SK-N-MC (cell line): ENCODE data around the gene CALD1.
A peak's percentile ranks its signal among the peaks of the same experiment; 100 is the strongest.

ENCODE experiments used
- DNase-seq: peaks from one replicate; pipeline ENCODE4 v3.0.0-alpha.2; 2011; ENCODE audit warnings: low read depth, low spot score
- H3K27ac ChIP-seq: fragments of 200-600 bp; sonication (generic); 2 replicates; pipeline ENCODE4 v1.5.1; 2016; ENCODE audit warnings: mixed run types
- H3K36me3 ChIP-seq: fragments of 200-600 bp; sonication (generic); 2 replicates; pipeline ENCODE4 v1.6.1; 2017; ENCODE audit warnings: antibody characterized with exemption, low read length, mixed read lengths; ENCODE audit not compliant: insufficient read depth
- H3K4me3 ChIP-seq: fragments of 200-600 bp; sonication (generic); 2 replicates; pipeline ENCODE4 v1.5.1; 2016
- H3K9ac ChIP-seq: fragments of 200-600 bp; sonication (generic); 2 replicates; pipeline ENCODE4 v1.8.0; 2017; ENCODE audit warnings: mixed run types, mixed read lengths; ENCODE audit not compliant: insufficient read length
- H3K9me3 ChIP-seq: fragments of 200-600 bp; sonication (generic); 2 replicates; pipeline ENCODE4 v1.6.1; 2017; ENCODE audit warnings: low read depth, mild to moderate bottlenecking, antibody characterized with exemption, low read length, moderate library complexity, mixed read lengths
- EZH2 ChIP-seq: fragments of 200-600 bp; sonication (generic); IDR thresholded peaks from one replicate; pipeline ENCODE4 v1.6.1; 2017; ENCODE audit warnings: antibody characterized with exemption
- FOXP2 ChIP-seq: optimal IDR thresholded peaks from 2 replicates; pipeline ENCODE3; 2011; ENCODE audit warnings: mild to moderate bottlenecking, moderate library complexity; ENCODE audit not compliant: insufficient read depth; ENCODE audit errors: extremely low read length, control extremely low read depth
- POLR2AphosphoS5 ChIP-seq: IDR thresholded peaks from 2 replicates; pipeline ENCODE4 v1.6.1; 2012; ENCODE audit warnings: mild to moderate bottlenecking, low read depth, low read length, borderline replicate concordance

The CALD1 gene

DNA sequence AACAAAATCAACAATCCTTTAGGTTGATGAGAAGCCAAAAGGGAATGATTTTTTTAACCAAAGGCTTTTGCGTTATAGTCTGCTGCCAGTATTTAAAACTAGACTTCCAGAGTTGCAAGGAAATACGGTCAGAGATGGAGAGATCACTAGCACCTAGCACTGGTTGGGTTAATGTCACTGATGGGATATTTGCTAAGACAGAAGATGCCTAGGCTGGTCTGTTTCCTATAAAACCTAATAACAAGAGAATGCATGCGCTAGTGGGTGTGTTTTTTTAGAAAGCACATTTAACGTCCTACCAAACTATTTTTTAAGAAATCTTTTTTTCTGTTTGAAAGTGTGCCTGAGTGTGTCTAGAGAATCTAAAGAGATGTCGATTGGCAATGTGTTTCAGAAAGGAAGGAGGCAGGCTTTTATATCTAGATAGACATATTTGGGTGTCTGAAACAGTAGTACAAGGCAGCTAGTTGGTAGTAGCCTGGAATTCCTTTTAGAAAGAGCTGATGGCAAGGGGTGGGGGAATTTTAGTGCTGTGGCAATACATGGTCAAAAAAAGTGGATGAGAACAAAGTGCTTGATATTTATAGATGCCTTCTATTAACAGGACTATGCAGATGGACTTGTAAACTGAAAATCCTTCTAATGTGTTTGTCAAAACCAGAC, 863 bp downstream of the CALD1 start:
- Histone ChIP-seq H3K9me3 (no peaks in the 10 kb centered on the region), H3K9ac (no peak overlapping the region), H3K4me3 (0 out of 2 replicates have a peak overlapping the region, but pooled peaks have one; percentile 61), H3K27ac (no peak overlapping the region), H3K36me3 (no peaks in the 10 kb centered on the region)
- DNase-seq, result no peak
- TF ChIP-seq EZH2 (no peak), FOXP2 (no peak), POLR2AphosphoS5 (no peak)

- no peak overlapping the region for H3K4me3 ChIP-seq
These were observed 1.7 kb downstream of the CALD1 start for GRCh38 chr7:134781171-134781570.

GRCh38 chr7:134782121-134782623, 2.7 kb downstream of the CALD1 start:
- Histone ChIP-seq H3K9ac (no peak overlapping the region), H3K36me3 (no peaks in the 10 kb centered on the region)
- TF ChIP-seq FOXP2 (no peak), EZH2 (no peak), POLR2AphosphoS5 (no peak)

More at GRCh38 chr7:134781171-134781570, 1.7 kb downstream of the CALD1 start:
- DNase-seq, result no peak
- Histone ChIP-seq H3K27ac (no peak overlapping the region), H3K36me3 (no peaks in the 10 kb centered on the region), H3K9ac (no peak overlapping the region), H3K9me3 (no peaks in the 10 kb centered on the region)
- TF ChIP-seq EZH2 (no peak), FOXP2 (no peak), POLR2AphosphoS5 (no peak)

GRCh38 chr7:134783294-134784069, 4.0 kb downstream of the CALD1 start:
- Histone ChIP-seq H3K9me3 (no peaks in the 10 kb centered on the region), H3K36me3 (no peaks in the 10 kb centered on the region), H3K4me3 (no peak overlapping the region), H3K27ac (no peak overlapping the region), H3K9ac (no peak overlapping the region)
- DNase-seq, result no peak
- TF ChIP-seq POLR2AphosphoS5 (no peak), FOXP2 (no peak), EZH2 (no peak)

More at GRCh38 chr7:134782121-134782623, 2.7 kb downstream of the CALD1 start:
- no peak overlapping the region for H3K27ac ChIP-seq
- H3K4me3 ChIP-seq, result no peak overlapping the region
- no peak for DNase-seq
- H3K9me3 ChIP-seq, result no peaks in the 10 kb centered on the region

DNA sequence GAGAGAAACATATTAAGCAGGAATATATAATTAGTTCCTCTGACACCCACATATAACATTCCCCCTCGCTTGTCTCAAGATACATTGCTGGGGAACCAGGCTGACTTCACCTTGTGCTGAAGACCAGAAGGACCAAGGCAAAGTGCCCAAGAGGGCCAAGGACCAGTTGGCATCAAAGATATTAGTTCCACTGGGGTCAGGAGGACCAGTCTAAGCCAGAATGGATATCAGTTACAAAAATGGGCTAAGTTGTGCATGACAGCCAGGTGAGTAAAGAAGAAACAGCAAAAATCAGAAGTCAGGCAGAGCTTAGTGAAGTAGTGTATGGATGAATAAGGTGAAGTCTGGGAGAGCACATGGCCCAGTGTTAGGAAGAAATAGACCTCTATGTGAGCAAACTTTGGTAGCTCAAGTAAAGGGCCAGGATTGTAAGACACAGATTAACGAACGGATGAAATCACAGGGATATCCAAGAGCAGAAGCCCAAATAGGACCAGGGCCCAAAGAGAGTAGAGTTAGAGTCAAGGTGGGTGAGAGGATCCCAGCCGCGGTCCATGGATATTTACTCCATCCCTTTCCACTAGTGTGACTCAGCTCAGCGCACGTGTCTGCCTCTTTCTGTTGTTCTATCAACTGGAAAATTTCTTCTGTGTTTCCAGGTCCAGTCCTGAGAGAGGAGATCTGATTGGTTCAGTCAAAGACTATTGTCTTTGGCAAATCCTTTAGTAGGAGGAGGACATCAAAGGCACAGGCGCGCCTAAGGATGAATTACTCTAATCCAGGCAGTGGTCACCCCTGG, 5.0 kb downstream of the CALD1 start:
- DNase-seq, result no peak
- Histone ChIP-seq H3K9me3 (no peaks in the 10 kb centered on the region), H3K9ac (no peak overlapping the region), H3K4me3 (no peak overlapping the region), H3K27ac (no peak overlapping the region), H3K36me3 (no peaks in the 10 kb centered on the region)
- TF ChIP-seq FOXP2 (no peak), POLR2AphosphoS5 (no peak), EZH2 (no peak)

- DNase-seq, result no peak
- Histone ChIP-seq H3K9ac (no peak overlapping the region), H3K27ac (no peak overlapping the region), H3K4me3 (no peak overlapping the region), H3K9me3 (no peaks in the 10 kb centered on the region), H3K36me3 (no peaks in the 10 kb centered on the region)
- TF ChIP-seq EZH2 (no peak), POLR2AphosphoS5 (no peak), FOXP2 (no peak)
These were observed 6.4 kb downstream of the CALD1 start for GRCh38 chr7:134785842-134786241.

DNA sequence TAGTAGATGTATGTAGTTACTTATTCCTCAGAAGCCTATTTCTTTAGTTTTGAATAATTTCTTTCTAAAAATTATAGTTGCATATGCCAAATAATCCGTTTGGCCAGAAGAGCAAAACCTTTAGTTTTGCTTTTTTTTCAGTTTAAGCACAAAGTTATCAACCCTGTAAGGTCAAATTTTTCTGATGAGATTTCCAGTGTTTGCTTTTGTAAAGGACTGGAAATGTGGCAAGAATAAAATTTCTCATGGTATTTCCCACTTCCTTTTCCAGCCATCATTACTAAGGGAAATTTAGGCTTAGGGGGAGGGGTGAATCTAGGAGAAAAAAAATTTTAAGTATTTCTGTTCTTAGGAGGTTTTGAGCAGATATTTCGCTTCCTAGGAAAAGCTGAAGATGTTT, 7.6 kb downstream of the CALD1 start:
- no peak for DNase-seq
- Histone ChIP-seq H3K4me3 (no peak overlapping the region), H3K27ac (no peak overlapping the region), H3K36me3 (no peaks in the 10 kb centered on the region), H3K9ac (no peak overlapping the region), H3K9me3 (no peaks in the 10 kb centered on the region)
- TF ChIP-seq POLR2AphosphoS5 (no peak), FOXP2 (no peak), EZH2 (no peak)

- no peak overlapping the region for H3K27ac ChIP-seq
- no peak overlapping the region for H3K4me3 ChIP-seq
- H3K36me3 ChIP-seq, result no peaks in the 10 kb centered on the region
- no peak overlapping the region for H3K9ac ChIP-seq
- no peak for TF ChIP-seq EZH2
- TF ChIP-seq POLR2AphosphoS5, result no peak
- no peak for TF ChIP-seq FOXP2
- H3K9me3 ChIP-seq, result no peaks in the 10 kb centered on the region
- DNase-seq, result no peak
These were observed 8.3 kb downstream of the CALD1 start for GRCh38 chr7:134787720-134788119.
